ENCODE data around the gene PITRM1. TPM values are rescaled to one million over a fixed set of nuclear protein-coding genes. Genes with fewer than 3 reads are reported as not detected.

The PITRM1 gene
- polyA plus RNA-seq, 1 experiment: 68.5 TPM

- ChIA-PET POLR2A (no interaction called here), CTCF (interaction anchor here (0.8 to 1.5 kb wide), 4 partner anchors 8 to 55 kb away, joined by 3 to 6 read pairs (median 4); no protein-coding TSS in a partner anchor)
- TF ChIP-seq CTCF (IDR thresholded peaks at IDR 0.05; ENCODE audit: insufficient read depth, low read depth, low read length): no peak
- H3K27me3 ChIP-seq (ENCODE audit: control insufficient read depth, insufficient read depth, low read length): no peaks in the 10 kb centered on the region
- peaks cover 40% of the 10 kb centered on the region for H3K36me3 ChIP-seq (ENCODE audit: control insufficient read depth, insufficient read depth, low read length)
- no peak overlapping the region for H3K4me3 ChIP-seq (ENCODE audit: low read depth, low read length)
- DNase-seq (ENCODE audit: low read depth): no peak
These were observed 46.9 kb downstream of the PITRM1 start for GRCh38 chr10:3125527-3126170.

GRCh38 chr10:3124412-3125175 is 48.0 kb downstream of the PITRM1 start:
- no peaks in the 10 kb centered on the region for H3K27me3 ChIP-seq (ENCODE audit: control insufficient read depth, insufficient read depth, low read length)
- peaks cover 36% of the 10 kb centered on the region for H3K36me3 ChIP-seq (ENCODE audit: control insufficient read depth, insufficient read depth, low read length)
- DNase-seq (ENCODE audit: low read depth): no peak
- H3K4me3 ChIP-seq (ENCODE audit: low read depth, low read length): no peak overlapping the region
- POLR2A ChIA-PET: no interaction called here
- TF ChIP-seq CTCF (IDR thresholded peaks at IDR 0.05; ENCODE audit: insufficient read depth, low read depth, low read length): no peak
- CTCF ChIA-PET: interaction anchor here (1.0 to 1.5 kb wide), 2 partner anchors 9 to 14 kb away, joined by 4 to 6 read pairs; no protein-coding TSS in a partner anchor

- DNase-seq (ENCODE audit: low read depth): no peak
- POLR2A ChIA-PET: no interaction called here
- no peaks in the 10 kb centered on the region for H3K27me3 ChIP-seq (ENCODE audit: control insufficient read depth, insufficient read depth, low read length)
- no peak overlapping the region for H3K4me3 ChIP-seq (ENCODE audit: low read depth, low read length)
- peaks cover 37% of the 10 kb centered on the region for H3K36me3 ChIP-seq (ENCODE audit: control insufficient read depth, insufficient read depth, low read length)
- CTCF ChIA-PET: no interaction called here
- no peak for TF ChIP-seq CTCF (IDR thresholded peaks at IDR 0.05; ENCODE audit: insufficient read depth, low read depth, low read length)
These were observed 48.8 kb downstream of the PITRM1 start for GRCh38 chr10:3123571-3124411.

- POLR2A ChIA-PET: no interaction called here
- H3K36me3 ChIP-seq (ENCODE audit: control insufficient read depth, insufficient read depth, low read length): peaks cover 39% of the 10 kb centered on the region
- DNase-seq (ENCODE audit: low read depth): no peak
These were observed 49.9 kb downstream of the PITRM1 start for GRCh38 chr10:3122486-3123205.

More at GRCh38 chr10:3122486-3123205, 49.9 kb downstream of the PITRM1 start:
- CTCF ChIA-PET: no interaction called here
- H3K4me3 ChIP-seq (ENCODE audit: low read depth, low read length): no peak overlapping the region
- no peaks in the 10 kb centered on the region for H3K27me3 ChIP-seq (ENCODE audit: control insufficient read depth, insufficient read depth, low read length)
- no peak for TF ChIP-seq CTCF (IDR thresholded peaks at IDR 0.05; ENCODE audit: insufficient read depth, low read depth, low read length)

All from BJ (cell line).